GM12878 (cell line): Measurements from ENCODE around the gene CLBA1. TPM values are rescaled to one million over a fixed set of nuclear protein-coding genes. Genes with fewer than 3 reads are reported as not detected.

Source experiments
- ATAC-seq: fragments of 200-7000 bp; cut with Tn5 transposase; 3 replicates; pipeline ENCODE4 v1.9.1; 2020; ENCODE audit warnings: mild to moderate bottlenecking, moderate library complexity
- BruUV-seq: library from RNA; stranded (reverse); fragments of 400-500 nt; replicated peaks from 2 replicates; lab custom pipeline; 2021; lab: Mats Ljungman, UMichigan
- CTCF ChIA-PET: fragments of 300-600 bp; sonication (Branson Sonifier 250); formaldehyde crosslinking; extraction: SDS; loops from one replicate; lab custom pipeline; 2021; ENCODE audit warnings: inconsistent platforms; lab: Yijun Ruan, JAX
- POLR2A ChIA-PET: fragments of 350-600 bp; formaldehyde crosslinking; extraction: SDS; loops from one replicate; lab custom pipeline; 2021; ENCODE audit warnings: inconsistent platforms; lab: Charles Lee
- RAD21 ChIA-PET: fragments of 300-600 bp; sonication (Branson Sonifier 250); formaldehyde crosslinking; loops from one replicate; lab custom pipeline; 2023; ENCODE audit warnings: antibody characterized with exemption; ENCODE audit not compliant: unreplicated experiment; lab: Charles Lee
- SMC1A ChIA-PET: fragments of 300-600 bp; sonication (Branson Sonifier 250); formaldehyde crosslinking; loops from one replicate; lab custom pipeline; 2023; ENCODE audit not compliant: unreplicated experiment, uncharacterized antibody; lab: Charles Lee
- DNase-seq: peaks from one replicate; pipeline ENCODE4 v3.0.0-alpha.2; 2011; ENCODE audit warnings: low read depth, low spot score
- FAIRE-seq: peaks from 3 replicates; lab custom pipeline; 2011; peaks lifted over from hg19 to GRCh38; lab: Jason Lieb, UNC
- H2AFZ ChIP-seq: 2 replicates; pipeline ENCODE4 v1.6.0; 2011; ENCODE audit warnings: low read depth, low read length, control low read depth; ENCODE audit not compliant: control insufficient read depth
- H3K27ac ChIP-seq: 2 replicates; pipeline ENCODE4 v1.5.1; 2011; ENCODE audit warnings: control low read depth; ENCODE audit not compliant: control insufficient read depth, insufficient read depth
- H3K27me3 ChIP-seq, 2 experiments: replicated peaks in 1 of 2; 2 replicates each; pipeline versions ENCODE4 v1.6.0 to v1.6.1; 2011; ENCODE audit warnings: low read length in 1 of 2; ENCODE audit not compliant: control insufficient read depth in 2 of 2, insufficient read depth in 2 of 2
- H3K36me3 ChIP-seq, 2 experiments: 2 replicates each; pipeline ENCODE4 v1.5.1; 2011; ENCODE audit warnings: low read length in 1 of 2; ENCODE audit not compliant: control insufficient read depth in 2 of 2, insufficient read depth in 2 of 2
- H3K4me1 ChIP-seq: 2 replicates; pipeline ENCODE4 v1.6.1; 2011; ENCODE audit warnings: mild to moderate bottlenecking, low read length, moderate library complexity, mixed read lengths; ENCODE audit not compliant: control insufficient read depth, insufficient read depth
- H3K4me2 ChIP-seq: 2 replicates; pipeline ENCODE4 v1.6.0; 2011; ENCODE audit warnings: control low read depth; ENCODE audit not compliant: control insufficient read depth, insufficient read depth
- H3K4me3 ChIP-seq: fragments of 200-600 bp; sonication (generic); 2 replicates; pipeline ENCODE4 v1.5.1; 2016
- H3K79me2 ChIP-seq: 2 replicates; pipeline ENCODE4 v1.6.0; 2011; ENCODE audit warnings: low read length; ENCODE audit not compliant: control insufficient read depth, insufficient read depth
- H3K9ac ChIP-seq: 2 replicates; pipeline ENCODE4 v1.8.0; 2011; ENCODE audit warnings: low read length, control low read depth, mixed read lengths; ENCODE audit not compliant: control insufficient read depth, insufficient read depth
- H3K9me3 ChIP-seq: replicated peaks from 3 replicates; pipeline ENCODE4 v1.5.1; 2011; ENCODE audit warnings: mild to moderate bottlenecking, low read length; ENCODE audit not compliant: control insufficient read depth, insufficient read depth
- H4K20me1 ChIP-seq: 2 replicates; pipeline ENCODE4 v1.6.0; 2011; ENCODE audit not compliant: control insufficient read depth, insufficient read depth
- IKZF2 ChIP-seq, 2 experiments: fragments of 450-650 bp; IDR thresholded peaks; 2 replicates each; pipeline ENCODE4 v1.6.1; 2017; ENCODE audit warnings: mild to moderate bottlenecking in 2 of 2, moderate library complexity in 2 of 2
- IRF3 ChIP-seq: fragments of 450-650 bp; IDR thresholded peaks from 2 replicates; pipeline ENCODE4 v1.6.1; 2014; ENCODE audit warnings: mild to moderate bottlenecking
- POLR2AphosphoS5 ChIP-seq: IDR thresholded peaks from 2 replicates; pipeline ENCODE4 v1.6.1; 2011; ENCODE audit warnings: mild to moderate bottlenecking, low read length, inconsistent platforms
- SKIL ChIP-seq: fragments of 450-650 bp; IDR thresholded peaks from 2 replicates; pipeline ENCODE4 v1.6.1; 2017; ENCODE audit warnings: mild to moderate bottlenecking, low read depth, inconsistent platforms; ENCODE audit not compliant: poor library complexity, severe bottlenecking
- TCF12 ChIP-seq: IDR thresholded peaks from 2 replicates; pipeline ENCODE4 v1.6.1; 2011; ENCODE audit warnings: low read depth, mild to moderate bottlenecking, low read length
- TCF3 ChIP-seq: IDR thresholded peaks from 2 replicates; pipeline ENCODE4 v1.6.1; 2012; ENCODE audit warnings: low read depth, mild to moderate bottlenecking, low read length, borderline replicate concordance; ENCODE audit not compliant: insufficient read depth
- ZBED1 ChIP-seq: IDR thresholded peaks from 2 replicates; pipeline ENCODE4 v1.6.1; 2016; ENCODE audit warnings: borderline replicate concordance
- WGBS: methylation state at CpG from one replicate; pipeline ENCODE4 v1.1.6; 2016; ENCODE audit warnings: low lambda C conversion rate; ENCODE audit not compliant: insufficient replicate concordance, insufficient coverage; ENCODE audit errors: missing lambda C conversion rate; 5-methylcytosine and 5-hydroxymethylcytosine counted together
- in situ Hi-C: fragments of 300-500 bp; cut with MboI; formaldehyde crosslinking; loops from 9 replicates; pipeline ENCODE4 v1.14.3; 2018; ENCODE audit warnings: mixed read lengths
- intact Hi-C: fragments of 100-400 bp; cut with micrococcal nuclease; formaldehyde crosslinking; loops from one replicate; pipeline ENCODE4 v1.14.2; 2022; ENCODE audit not compliant: unreplicated experiment
- polyA plus RNA-seq, 11 experiments: library from polyadenylated mRNA; depleted of rRNA in 4 of 11; unstranded in 6 of 11; stranded (reverse) in 5 of 11; fragments of >200 nt; fragmentation: Nextera tagmentation in 4 of 11; fragmentation: Illumina TruSeq in 1 of 11; extraction: Ambion mirVana in 4 of 11; extraction: Trizol in 1 of 11; gene quantifications; 1 replicate in 1 of 11; 2 replicates in 10 of 11; pipeline versions ENCODE4 v1.2.1 to v1.2.3, GENCODE V29; 2011 to 2016; ENCODE audit warnings: inconsistent platforms in 2 of 11, missing spikeins in 2 of 11, low read depth in 1 of 11
- total RNA-seq, 4 experiments: library from RNA; depleted of rRNA in 3 of 4; stranded (reverse); fragments of >200 nt in 3 of 4; fragmentation: Illumina TruSeq in 1 of 4; extraction: Trizol in 1 of 4; gene quantifications; 2 replicates each; pipeline versions ENCODE4 v1.2.1 to v1.2.3, GENCODE V29; 2013 to 2021
- TF ChIP-seq, protein P1 (sequence below): IDR thresholded peaks from 2 replicates; pipeline ENCODE4 v1.6.1; 2012; ENCODE audit warnings: low read depth, low read length, improper control_type of control experiment
- TF ChIP-seq, protein P2 (sequence below): fragments of 450-650 bp; IDR thresholded peaks from 2 replicates; pipeline ENCODE4 v1.6.1; 2017; ENCODE audit warnings: borderline replicate concordance

CLBA1 gene
- total and polyA plus RNA-seq, 10 of the 15 experiments (the other 5 are each of a cell fraction or from before 2014, with no cell fraction given) = 0.07 to 1.1 (median 0.62) TPM; not detected in 1

DNA sequence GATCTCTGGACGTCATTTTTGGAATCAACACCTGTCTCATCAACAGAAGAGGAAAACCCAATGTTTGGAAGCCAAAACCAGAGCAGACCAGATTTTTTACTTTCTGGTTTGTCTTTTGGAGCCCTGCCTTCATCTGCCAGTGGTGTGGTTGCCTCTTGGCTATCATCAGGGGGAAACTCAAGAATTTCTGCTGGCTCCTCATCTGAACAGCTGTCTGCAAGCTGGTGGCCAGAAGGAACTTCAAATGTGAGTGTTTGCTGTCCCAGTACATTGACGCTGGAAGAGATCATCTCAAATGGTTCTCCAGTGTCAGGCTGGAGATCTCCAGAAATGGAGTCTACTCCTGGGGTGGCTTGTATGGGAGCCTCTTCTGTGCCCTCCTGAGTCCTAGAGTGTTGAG is 47.2 kb upstream of the CLBA1 start:
- ChIA-PET POLR2A (no interaction called here), RAD21 (no interaction called here), SMC1A (no interaction called here), CTCF (no interaction called here)
- H3K4me3 ChIP-seq = no peak overlapping the region
- H3K9ac ChIP-seq = no peak overlapping the region
- in situ Hi-C loops = no loop called here
- 48% methylated on average over 2 of the region's 2 CpGs for WGBS
- no peaks in the 10 kb centered on the region for H3K36me3 ChIP-seq
- no peak overlapping the region for H3K4me2 ChIP-seq
- H3K27me3 ChIP-seq = peaks cover 9 to 11% of the 10 kb centered on the region in 2 experiments
- no TSS peak for BruUV-seq
- no peaks in the 10 kb centered on the region for H3K9me3 ChIP-seq
- H3K4me1 ChIP-seq = no peaks in the 10 kb centered on the region
- H3K27ac ChIP-seq = no peak overlapping the region
- no peaks in the 10 kb centered on the region for H3K79me2 ChIP-seq
- intact Hi-C loops = no loop called here
- no peaks in the 10 kb centered on the region; the same call in 1 of the 2 replicates for H4K20me1 ChIP-seq
- H2AFZ ChIP-seq = no peak overlapping the region
- no peak for FAIRE-seq
- TF ChIP-seq, protein P1, sequence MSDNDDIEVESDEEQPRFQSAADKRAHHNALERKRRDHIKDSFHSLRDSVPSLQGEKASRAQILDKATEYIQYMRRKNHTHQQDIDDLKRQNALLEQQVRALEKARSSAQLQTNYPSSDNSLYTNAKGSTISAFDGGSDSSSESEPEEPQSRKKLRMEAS = no peak
- TF ChIP-seq ZBED1 = no peak
- TF ChIP-seq, protein P2, sequence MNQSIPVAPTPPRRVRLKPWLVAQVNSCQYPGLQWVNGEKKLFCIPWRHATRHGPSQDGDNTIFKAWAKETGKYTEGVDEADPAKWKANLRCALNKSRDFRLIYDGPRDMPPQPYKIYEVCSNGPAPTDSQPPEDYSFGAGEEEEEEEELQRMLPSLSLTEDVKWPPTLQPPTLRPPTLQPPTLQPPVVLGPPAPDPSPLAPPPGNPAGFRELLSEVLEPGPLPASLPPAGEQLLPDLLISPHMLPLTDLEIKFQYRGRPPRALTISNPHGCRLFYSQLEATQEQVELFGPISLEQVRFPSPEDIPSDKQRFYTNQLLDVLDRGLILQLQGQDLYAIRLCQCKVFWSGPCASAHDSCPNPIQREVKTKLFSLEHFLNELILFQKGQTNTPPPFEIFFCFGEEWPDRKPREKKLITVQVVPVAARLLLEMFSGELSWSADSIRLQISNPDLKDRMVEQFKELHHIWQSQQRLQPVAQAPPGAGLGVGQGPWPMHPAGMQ = no peak
- TF ChIP-seq TCF3 = no peak
- TF ChIP-seq TCF12 = no peak
- no peak for TF ChIP-seq IRF3
- no peak for TF ChIP-seq IKZF2 (IDR thresholded peaks at IDR 0.05)
- TF ChIP-seq POLR2AphosphoS5 = no peak
- no peak for TF ChIP-seq SKIL
- no peak for ATAC-seq
- no peak for DNase-seq
